A549 (cell line): ENCODE measurements around the gene PRAC2.

Experiments used
- CBX8 ChIP-seq: fragments of 200-600 bp; sonication (generic); IDR thresholded peaks from 2 replicates; pipeline ENCODE4 v1.6.1; 2016
- FOSL2 ChIP-seq, 2 experiments: fragments of 450-650 bp in 1 of 2; fragments of >200 bp in 1 of 2; sonication (Bioruptor Twin) in 1 of 2; formaldehyde crosslinking; IDR thresholded peaks; 2 replicates each; pipeline versions ENCODE4 v1.5.0 to v1.6.1; 2016 to 2020; ENCODE audit warnings: mild to moderate bottlenecking in 1 of 2, moderate library complexity in 1 of 2
- JUN ChIP-seq, 2 experiments: fragments of >200 bp; sonication (Bioruptor Twin); formaldehyde crosslinking; IDR thresholded peaks; 2 replicates in 1 of 2; 3 replicates in 1 of 2; pipeline ENCODE4 v1.6.1; 2016 to 2017
- TF ChIP-seq, protein P1 (sequence below): fragments of >200 bp; sonication (Bioruptor Twin); formaldehyde crosslinking; IDR thresholded peaks from 3 replicates; pipeline ENCODE4 v1.5.1; 2016
- TF ChIP-seq, protein P2 (sequence below): fragments of 450-650 bp; IDR thresholded peaks from 2 replicates; pipeline ENCODE4 v1.6.1; 2014; ENCODE audit warnings: antibody characterized with exemption
- TF ChIP-seq, protein P3 (sequence below): IDR thresholded peaks from 2 replicates; pipeline ENCODE4 v1.6.1; 2012

DNA sequence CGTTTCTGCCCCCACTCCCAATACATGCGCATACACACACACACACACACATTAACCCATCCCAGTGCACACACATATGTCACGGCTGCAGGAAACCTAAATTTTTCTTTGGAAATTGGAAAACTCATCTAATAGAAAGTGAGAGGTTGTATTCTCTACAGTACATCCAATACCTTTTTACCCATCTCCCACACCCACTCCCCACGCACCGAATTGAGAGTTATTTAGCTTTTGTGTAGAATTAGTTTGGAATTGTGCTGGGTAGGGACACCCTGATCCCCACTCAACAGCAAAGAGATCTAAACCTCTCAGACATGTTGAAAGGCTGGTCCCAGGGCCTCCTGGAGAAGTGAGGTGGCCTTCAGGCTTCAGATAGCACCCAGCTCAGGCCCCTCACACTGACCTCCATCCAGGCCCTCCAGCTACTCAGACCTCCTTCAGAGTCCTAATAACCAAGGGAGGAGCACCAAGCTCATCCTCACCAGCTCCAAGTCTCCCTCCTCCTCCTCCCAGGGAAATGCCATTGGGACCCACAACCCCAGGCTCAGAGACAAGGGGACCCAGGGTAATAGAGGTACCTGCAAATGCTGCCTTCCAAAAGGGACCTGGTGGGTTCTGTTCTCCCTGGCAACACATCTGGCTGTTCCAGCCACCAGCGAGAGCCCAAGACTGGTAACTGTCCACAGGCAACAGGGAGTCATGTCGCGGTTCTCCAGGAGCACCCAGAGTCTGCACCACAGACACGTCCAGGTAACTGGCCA lies 4.6 kb downstream of the PRAC2 start:
- TF ChIP-seq, protein P1, sequence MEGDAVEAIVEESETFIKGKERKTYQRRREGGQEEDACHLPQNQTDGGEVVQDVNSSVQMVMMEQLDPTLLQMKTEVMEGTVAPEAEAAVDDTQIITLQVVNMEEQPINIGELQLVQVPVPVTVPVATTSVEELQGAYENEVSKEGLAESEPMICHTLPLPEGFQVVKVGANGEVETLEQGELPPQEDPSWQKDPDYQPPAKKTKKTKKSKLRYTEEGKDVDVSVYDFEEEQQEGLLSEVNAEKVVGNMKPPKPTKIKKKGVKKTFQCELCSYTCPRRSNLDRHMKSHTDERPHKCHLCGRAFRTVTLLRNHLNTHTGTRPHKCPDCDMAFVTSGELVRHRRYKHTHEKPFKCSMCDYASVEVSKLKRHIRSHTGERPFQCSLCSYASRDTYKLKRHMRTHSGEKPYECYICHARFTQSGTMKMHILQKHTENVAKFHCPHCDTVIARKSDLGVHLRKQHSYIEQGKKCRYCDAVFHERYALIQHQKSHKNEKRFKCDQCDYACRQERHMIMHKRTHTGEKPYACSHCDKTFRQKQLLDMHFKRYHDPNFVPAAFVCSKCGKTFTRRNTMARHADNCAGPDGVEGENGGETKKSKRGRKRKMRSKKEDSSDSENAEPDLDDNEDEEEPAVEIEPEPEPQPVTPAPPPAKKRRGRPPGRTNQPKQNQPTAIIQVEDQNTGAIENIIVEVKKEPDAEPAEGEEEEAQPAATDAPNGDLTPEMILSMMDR, result no peak
- TF ChIP-seq, protein P2, sequence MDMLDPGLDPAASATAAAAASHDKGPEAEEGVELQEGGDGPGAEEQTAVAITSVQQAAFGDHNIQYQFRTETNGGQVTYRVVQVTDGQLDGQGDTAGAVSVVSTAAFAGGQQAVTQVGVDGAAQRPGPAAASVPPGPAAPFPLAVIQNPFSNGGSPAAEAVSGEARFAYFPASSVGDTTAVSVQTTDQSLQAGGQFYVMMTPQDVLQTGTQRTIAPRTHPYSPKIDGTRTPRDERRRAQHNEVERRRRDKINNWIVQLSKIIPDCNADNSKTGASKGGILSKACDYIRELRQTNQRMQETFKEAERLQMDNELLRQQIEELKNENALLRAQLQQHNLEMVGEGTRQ, result no peak
- TF ChIP-seq JUN (IDR thresholded peaks at IDR 0.05), result no peak
- TF ChIP-seq, protein P3, sequence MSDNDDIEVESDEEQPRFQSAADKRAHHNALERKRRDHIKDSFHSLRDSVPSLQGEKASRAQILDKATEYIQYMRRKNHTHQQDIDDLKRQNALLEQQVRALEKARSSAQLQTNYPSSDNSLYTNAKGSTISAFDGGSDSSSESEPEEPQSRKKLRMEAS, result no peak
- TF ChIP-seq CBX8, result no peak
- no peak for TF ChIP-seq FOSL2 (IDR thresholded peaks at IDR 0.05)
- TF ChIP-seq FOSL2 (CRISPR knock-in tag; IDR thresholded peaks at IDR 0.05), result no peak
